Lung (tissue), 12 donors: ENCODE results near the gene OCSTAMP. TPM values are rescaled to one million over a fixed set of nuclear protein-coding genes. Genes with fewer than 3 reads are reported as not detected.

Source experiments
- ATAC-seq: fragments of 200-7000 bp; cut with Tn5 transposase; one replicate; pipeline ENCODE4 v1.9.1; 2020; ENCODE audit warnings: moderate number of reproducible peaks; ENCODE audit not compliant: insufficient read depth, low FRiP score
- DNase-seq, 3 donors: peaks; one replicate each; pipeline ENCODE4 v3.0.0-alpha.2; 2013 to 2017
- H3K27ac ChIP-seq, 2 donors: one replicate each; pipeline ENCODE4 v1.5.1; 2013; ENCODE audit warnings: mild to moderate bottlenecking in 2 of 2, moderate library complexity in 2 of 2, control low read depth in 1 of 2, inconsistent platforms in 1 of 2, low read depth in 1 of 2, low read length in 1 of 2
- H3K27me3 ChIP-seq, 3 donors: one replicate each; pipeline ENCODE4 v1.5.1; 2013; ENCODE audit warnings: low read length in 2 of 3; ENCODE audit not compliant: control insufficient read depth in 3 of 3, insufficient read depth in 3 of 3
- H3K36me3 ChIP-seq, 4 donors: one replicate each; pipeline ENCODE4 v1.5.1; 2013; ENCODE audit warnings: low read length in 4 of 4, mild to moderate bottlenecking in 1 of 4, moderate library complexity in 1 of 4; ENCODE audit not compliant: control insufficient read depth in 4 of 4, insufficient read depth in 4 of 4
- H3K4me1 ChIP-seq, 5 donors: one replicate each; pipeline ENCODE4 v1.5.1; 2013; ENCODE audit warnings: low read length in 5 of 5, mild to moderate bottlenecking in 2 of 5, moderate library complexity in 1 of 5; ENCODE audit not compliant: control insufficient read depth in 5 of 5, insufficient read depth in 5 of 5
- H3K4me3 ChIP-seq: one replicate; pipeline ENCODE4 v1.5.1; 2013; ENCODE audit warnings: mild to moderate bottlenecking, control low read depth, moderate library complexity
- H3K9ac ChIP-seq, 2 donors: one replicate each; pipeline ENCODE4 v1.5.1; 2013; ENCODE audit warnings: low read length in 2 of 2, control low read depth in 1 of 2; ENCODE audit not compliant: insufficient read depth in 1 of 2
- H3K9me3 ChIP-seq, 4 donors: one replicate each; pipeline ENCODE4 v1.5.1; 2013; ENCODE audit warnings: low read length in 3 of 4, mild to moderate bottlenecking in 1 of 4, moderate library complexity in 1 of 4; ENCODE audit not compliant: control insufficient read depth in 4 of 4, insufficient read depth in 3 of 4
- CTCF ChIP-seq: IDR thresholded peaks from 2 replicates; pipeline ENCODE4 v1.5.1; 2012; ENCODE audit warnings: mild to moderate bottlenecking; ENCODE audit errors: control extremely low read depth, extremely low read depth
- WGBS, 2 donors: extraction: QIAGEN DNeasy Blood & Tissue Kit; methylation state at CpG; one replicate each; pipeline ENCODE4 v1.1.7; 2013; 5-methylcytosine and 5-hydroxymethylcytosine counted together
- polyA plus RNA-seq, 2 donors: library from polyadenylated mRNA; stranded (reverse); fragments of 200-250 nt; gene quantifications; one replicate each; pipeline ENCODE4 v1.2.1, GENCODE V29; 2013
- total RNA-seq, 2 donors: library from RNA; depleted of rRNA in 1 of 2; stranded (reverse); fragments of >200 nt in 1 of 2; gene quantifications; one replicate each; pipeline ENCODE4 v1.2.1, GENCODE V29; 2014 to 2021
- donor health status: control.
- donor health status: control.
- donor health status: Bipolar disorder and iron deficiency.
- donor health status: healthy.
- donor health status: DM: yes; HTN: yes; CAD: no.

Gene OCSTAMP
- total and polyA plus RNA-seq, 4 donors: 0.11 TPM; not detected in 3

GRCh38 chr20:46568570-46569129, 18.2 kb upstream of the OCSTAMP start:
- Histone ChIP-seq H3K36me3 (no peaks in the 10 kb centered on the region), H3K27me3 (no peaks in the 10 kb centered on the region), H3K4me1 (peaks cover 0 to 45% (median 5%) of the 10 kb centered on the region in 5 donors), H3K27ac (no peak overlapping the region), H3K9ac (no peak overlapping the region), H3K9me3 (no peaks in the 10 kb centered on the region), H3K4me3 (no peak overlapping the region)
- 10 to 16% methylated on average over 10 of the region's 10 CpGs for WGBS, 2 donors
- no peak for ATAC-seq
- TF ChIP-seq CTCF: no peak
- DNase-seq: peak; percentile 98 to 99 (median 98)

GRCh38 chr20:46566125-46566524, 15.7 kb upstream of the OCSTAMP start:
- DNase-seq: no peak
- no peak overlapping the region for H3K27ac ChIP-seq
- no peak overlapping the region for H3K9ac ChIP-seq
- H3K36me3 ChIP-seq: no peaks in the 10 kb centered on the region
- TF ChIP-seq CTCF: no peak
- 83 to 92% methylated on average over 10 of the region's 10 CpGs for WGBS, 2 donors
- H3K4me1 ChIP-seq: peaks cover 0 to 52% (median 5%) of the 10 kb centered on the region in 5 donors
- H3K27me3 ChIP-seq: no peaks in the 10 kb centered on the region
- H3K9me3 ChIP-seq: no peaks in the 10 kb centered on the region
- no peak overlapping the region for H3K4me3 ChIP-seq
- no peak for ATAC-seq

- TF ChIP-seq CTCF: no peak
- H3K9me3 ChIP-seq: no peaks in the 10 kb centered on the region
- H3K27me3 ChIP-seq: no peaks in the 10 kb centered on the region
- no peak overlapping the region for H3K27ac ChIP-seq
- H3K4me1 ChIP-seq: peaks cover 0 to 48% (median 5%) of the 10 kb centered on the region in 5 donors
- no peak for DNase-seq
- WGBS, 2 donors: 81 to 84% methylated on average over 7 of the region's 7 CpGs
- H3K9ac ChIP-seq: no peak overlapping the region
- H3K4me3 ChIP-seq: no peak overlapping the region
- no peak for ATAC-seq
- H3K36me3 ChIP-seq: no peaks in the 10 kb centered on the region
These were observed 13.9 kb upstream of the OCSTAMP start for GRCh38 chr20:46564241-46564957.
